Forelimb muscle (tissue), 1 donor: ENCODE measurements around the gene NSUN2. TPM values are rescaled to one million over a fixed set of nuclear protein-coding genes. Genes with fewer than 3 reads are reported as not detected.
"Not testable (repeated sequence)": the region's sequence is repeated elsewhere in the genome, so short reads cannot be mapped to it uniquely, and the experiment has no call there.

ENCODE experiments used
- DNase-seq: peaks from one replicate; pipeline ENCODE4 v3.0.0-alpha.2; 2013; ENCODE audit warnings: low read depth
- polyA plus RNA-seq: library from polyadenylated mRNA; unstranded; fragments of 120-200 nt; gene quantifications from one replicate; pipeline ENCODE4 v1.2.1, GENCODE V29; 2013; ENCODE audit not compliant: insufficient read length

Gene NSUN2
- polyA plus RNA-seq = 37.9 TPM

GRCh38 chr5:6632888-6633468 lies at the start of gene NSUN2, which contains the start of gene SRD5A1:
TSS of gene NSUN2 (minus strand) at chr5:6633044. CDS start at chr5:6632979, 65 bp downstream.
TSS of gene SRD5A1 (plus strand) at chr5:6633440. CDS start at chr5:6633577, 137 bp downstream.
- DNase-seq = peak; percentile 72

DNA sequence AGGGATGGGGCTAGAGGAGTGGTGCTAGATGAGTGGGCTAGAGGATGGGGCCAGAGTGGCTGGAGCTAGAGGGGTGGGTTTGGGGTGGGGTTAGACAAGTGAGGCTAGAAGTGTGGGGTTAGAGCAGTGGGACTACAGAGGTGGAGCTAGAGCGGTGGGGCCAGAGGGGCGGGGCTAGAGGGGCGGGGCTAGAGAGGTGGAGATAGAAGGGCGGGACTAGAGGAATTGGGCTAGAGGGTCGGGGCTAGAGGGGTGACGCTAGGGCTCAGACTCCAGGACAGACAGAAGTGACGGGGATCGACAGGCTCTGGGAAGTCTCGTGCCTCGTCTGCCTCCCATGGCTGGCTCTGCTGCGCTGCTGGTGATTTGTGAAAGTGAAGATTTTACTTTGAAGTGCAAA lies 49.4 kb upstream of the NSUN2 start:
- no peak for DNase-seq

DNA sequence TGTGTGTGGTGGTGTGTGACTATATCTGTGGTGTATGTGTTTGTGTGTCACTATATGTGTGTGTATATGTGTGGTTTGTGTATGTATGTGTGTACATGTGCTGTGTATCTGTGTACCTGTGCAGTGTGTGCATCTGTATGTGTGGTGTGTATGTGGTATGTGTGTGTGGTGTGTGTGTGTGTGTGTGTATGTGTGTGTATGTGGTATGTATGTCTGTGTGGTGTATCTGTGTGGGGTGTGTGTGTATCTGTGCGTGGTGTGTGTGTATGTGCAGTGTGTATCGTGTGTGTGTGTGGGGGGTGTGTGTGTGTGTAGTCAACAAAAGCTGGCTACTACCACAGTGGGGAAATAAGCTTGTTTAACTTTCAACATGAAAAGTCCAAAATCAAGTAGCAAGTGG lies 48.8 kb upstream of the NSUN2 start:
- no peak for DNase-seq

DNA sequence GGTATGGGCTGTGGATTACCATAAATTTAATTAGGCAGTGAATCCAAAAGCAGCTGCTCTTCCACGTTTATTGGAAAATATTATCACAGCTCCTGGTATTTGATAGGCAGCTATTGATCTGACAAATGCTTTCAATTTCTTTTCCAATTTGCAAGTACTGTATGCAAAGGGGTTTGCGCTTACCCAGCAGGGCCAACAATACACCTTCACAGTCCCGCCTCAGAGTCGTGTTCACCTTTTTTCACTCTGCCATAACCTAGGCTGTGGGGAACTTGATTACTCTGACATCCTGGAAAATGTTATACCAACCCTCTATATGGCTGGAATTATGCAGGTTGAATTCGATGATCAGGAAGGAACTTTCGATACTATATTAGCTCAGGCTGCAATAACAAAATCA lies 48.1 kb upstream of the NSUN2 start:
- no peak for DNase-seq

DNA sequence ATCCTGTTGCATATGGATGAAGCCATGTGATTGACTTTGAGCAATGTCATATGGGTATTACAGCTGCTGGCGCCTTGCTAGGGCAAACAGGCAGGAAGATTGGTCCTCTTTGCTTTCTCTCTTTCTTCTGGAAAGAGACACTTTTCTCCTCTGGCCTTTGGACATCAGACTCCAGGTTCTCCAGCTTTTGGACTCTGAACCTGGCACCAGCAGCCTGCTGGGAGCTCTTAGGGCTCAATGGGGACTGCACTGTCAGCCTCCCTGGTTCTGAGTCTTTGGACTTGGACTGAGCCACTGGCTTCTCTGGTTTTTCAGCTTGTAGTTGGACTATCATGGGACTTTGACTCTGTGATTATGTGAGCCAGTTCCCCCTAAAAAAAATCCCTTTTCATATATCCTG lies 45.5 kb upstream of the NSUN2 start:
- DNase-seq = no peak

DNA sequence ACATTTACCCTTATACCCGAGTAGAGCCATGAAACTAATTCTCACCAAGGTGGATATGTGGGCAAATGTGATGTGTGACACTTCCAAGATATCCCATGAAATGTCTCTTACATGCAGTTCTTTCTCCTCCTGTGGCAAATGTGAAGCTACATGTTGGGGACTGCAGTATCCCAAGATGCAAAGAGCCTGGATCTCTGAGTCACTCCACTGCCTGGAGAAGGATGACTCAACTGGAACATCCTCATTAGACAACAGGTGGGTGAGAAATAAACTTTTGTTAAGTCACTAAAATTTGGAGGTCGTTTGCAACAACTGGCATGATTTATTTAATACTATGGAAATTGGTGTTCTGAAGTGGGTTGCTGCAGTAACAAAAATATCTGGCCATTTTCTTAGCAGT lies 43.9 kb upstream of the NSUN2 start:
- DNase-seq = no peak

GRCh38 chr5:6675784-6676491 lies 43.1 kb upstream of the NSUN2 start:
- no peak for DNase-seq

- DNase-seq = no peak
Observed at GRCh38 chr5:6674886-6675285, 42.0 kb upstream of the NSUN2 start.

DNA sequence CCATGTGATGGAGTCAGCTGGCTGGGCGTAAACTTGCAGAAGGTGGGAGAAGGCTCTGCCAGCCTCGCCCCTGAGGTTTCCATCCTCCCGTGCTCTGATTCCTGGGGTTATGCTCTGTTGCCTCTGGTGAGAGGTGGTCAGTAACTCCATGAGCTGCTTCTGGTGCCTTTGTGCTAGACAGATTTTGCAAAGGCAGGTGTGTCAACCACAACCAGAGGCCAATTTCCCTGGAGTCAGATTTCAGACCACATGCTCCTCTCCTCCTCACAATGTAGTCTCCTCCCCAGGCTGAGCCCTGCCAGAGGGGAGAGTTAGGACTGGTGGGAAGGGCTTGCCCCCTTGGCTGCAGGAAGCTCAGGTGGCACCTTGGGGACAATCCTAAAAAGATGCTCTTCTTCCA lies 41.6 kb upstream of the NSUN2 start:
- no peak for DNase-seq

DNA sequence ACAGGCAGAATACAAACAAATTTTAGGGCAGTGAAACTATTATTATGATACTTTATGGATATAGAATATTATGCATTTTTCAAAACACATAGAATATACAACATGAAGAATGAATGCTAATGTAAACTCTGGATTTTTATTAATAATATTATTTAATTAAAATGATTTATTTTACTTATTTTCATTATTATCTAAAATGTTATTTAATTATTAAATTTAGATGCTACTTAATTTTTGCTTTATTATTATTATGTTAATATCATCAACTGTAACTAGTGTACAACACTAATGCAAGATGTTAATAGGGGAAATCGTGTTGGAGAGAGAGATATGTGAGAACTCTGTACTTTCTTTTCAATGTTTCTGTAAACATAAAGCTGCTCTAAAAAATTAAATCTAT lies 41.1 kb upstream of the NSUN2 start:
- DNase-seq = no peak

DNA sequence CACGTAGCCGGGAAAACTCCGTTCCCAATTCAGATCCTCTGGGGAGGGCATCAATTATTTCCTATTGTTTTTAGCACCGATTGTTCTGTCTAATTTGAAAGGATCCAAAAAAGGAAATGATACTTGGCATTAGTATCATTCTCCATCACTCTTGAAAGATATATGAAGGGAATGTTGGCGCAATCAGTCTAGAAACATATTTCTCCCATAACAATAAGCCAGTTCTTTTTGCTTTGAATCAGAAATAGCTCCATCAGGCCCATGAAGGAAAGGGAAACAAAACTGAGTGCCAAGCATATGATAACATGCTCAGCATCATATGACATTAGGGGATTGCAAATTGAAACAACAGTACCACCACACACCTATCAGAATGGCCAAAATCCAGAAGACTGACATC lies 40.2 kb upstream of the NSUN2 start:
- DNase-seq = no peak

DNA sequence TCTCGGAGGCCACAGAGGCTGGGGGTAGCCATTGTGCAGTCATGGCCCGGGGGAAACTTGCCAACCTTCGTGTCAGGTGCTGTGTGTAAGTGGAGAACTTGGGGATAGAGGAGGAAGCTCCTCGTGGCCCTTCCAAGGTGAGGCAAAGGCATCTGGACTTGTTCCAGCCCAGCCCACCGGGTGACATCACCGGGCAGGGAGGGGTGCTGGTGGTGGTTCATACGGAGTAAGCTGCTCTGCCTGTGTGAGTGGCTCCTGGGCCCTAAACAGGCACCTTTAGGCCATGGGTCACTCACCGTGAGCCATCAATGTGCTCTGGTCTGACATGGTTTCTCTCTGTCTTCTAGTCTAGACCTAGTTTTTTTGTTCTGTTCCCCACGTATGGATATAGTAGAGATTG lies 35.9 kb upstream of the NSUN2 start:
- DNase-seq = not testable (repeated sequence)

DNA sequence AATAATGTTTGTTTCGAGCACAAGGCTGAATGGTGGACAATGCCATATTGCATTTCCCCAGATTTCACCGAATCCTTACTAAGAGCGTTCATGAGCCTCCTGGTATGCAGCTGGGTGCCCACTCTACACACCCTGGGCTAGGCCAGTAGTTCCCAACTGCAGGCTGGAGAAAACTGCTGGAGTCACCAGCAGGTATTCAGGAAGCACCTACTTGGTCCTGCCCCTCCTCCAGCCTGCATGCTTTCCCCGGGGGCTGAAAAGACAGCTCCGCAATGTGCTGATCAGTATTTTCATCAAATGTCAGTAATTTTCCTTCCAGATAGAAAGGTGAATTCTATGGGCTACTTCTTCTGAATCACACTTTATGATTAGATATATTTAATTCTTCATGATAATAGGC lies 34.8 kb upstream of the NSUN2 start:
- no peak for DNase-seq

- DNase-seq = no peak
Observed at GRCh38 chr5:6666762-6667161, 33.9 kb upstream of the NSUN2 start.

- no peak for DNase-seq
Observed at GRCh38 chr5:6660688-6661087, 27.8 kb upstream of the NSUN2 start.

DNA sequence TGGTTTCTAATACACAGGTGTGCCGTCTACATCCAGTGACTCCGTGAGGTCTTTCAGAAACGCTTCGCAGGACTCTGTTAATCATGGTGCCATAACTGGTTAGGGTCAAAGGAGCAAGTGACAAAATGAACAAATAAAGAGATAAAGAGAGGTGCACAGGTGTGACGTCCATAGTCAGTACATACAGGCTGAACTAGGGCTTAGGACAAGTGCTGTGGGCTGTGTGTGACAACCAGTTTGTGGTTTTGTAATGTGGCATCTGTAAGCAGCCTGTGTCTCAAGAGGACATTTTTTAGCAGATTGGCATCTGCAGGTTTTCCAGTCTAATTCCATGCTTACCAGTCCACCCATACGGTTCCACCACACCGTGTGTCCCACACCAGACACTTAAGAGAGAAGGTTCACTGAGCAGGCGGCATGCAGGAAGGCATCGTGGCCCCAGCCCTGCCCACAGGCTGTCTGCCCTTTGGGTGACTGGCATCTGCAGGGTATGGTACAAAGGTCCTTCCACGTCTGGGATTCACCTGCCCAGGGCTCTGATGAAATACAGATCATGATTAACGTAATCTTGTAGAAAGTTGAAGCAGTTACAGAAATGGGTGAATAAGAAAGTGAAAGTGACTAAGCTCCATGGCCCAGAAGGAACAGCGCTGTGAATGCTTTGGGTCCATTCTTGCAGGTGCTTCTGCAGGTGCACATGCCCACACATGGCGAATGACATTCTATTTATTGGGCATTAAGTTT lies 27.3 kb upstream of the NSUN2 start:
- DNase-seq = no peak

DNA sequence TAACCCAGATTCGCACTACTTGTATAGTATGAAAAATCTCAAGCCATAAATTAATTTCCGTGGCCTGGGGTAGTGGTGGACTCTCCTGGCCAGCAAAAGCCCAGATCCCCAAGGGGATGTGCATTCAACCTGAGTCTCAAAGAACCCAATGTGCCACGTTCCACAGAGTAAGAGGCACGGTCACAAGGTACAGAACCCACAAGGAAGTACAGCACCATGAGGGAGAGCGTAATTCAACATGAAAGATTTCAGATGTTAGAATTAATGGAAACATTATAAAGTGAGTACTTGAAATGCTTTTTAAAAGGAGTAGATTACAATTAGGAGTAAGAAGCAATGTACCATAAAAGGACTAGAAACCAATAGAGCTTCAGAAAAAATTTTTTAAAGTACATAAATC lies 23.8 kb upstream of the NSUN2 start:
- DNase-seq = no peak

GRCh38 chr5:6655432-6655831 lies 22.6 kb upstream of the NSUN2 start:
- no peak for DNase-seq

GRCh38 chr5:6652025-6652424 lies 19.2 kb upstream of the NSUN2 start:
- DNase-seq = no peak

- no peak for DNase-seq
Observed at GRCh38 chr5:6649681-6650080, 16.8 kb upstream of the NSUN2 start.

- DNase-seq = no peak
Observed at GRCh38 chr5:6649186-6649585, 16.3 kb upstream of the NSUN2 start.

GRCh38 chr5:6645571-6646362 lies 12.9 kb upstream of the NSUN2 start:
- DNase-seq = not testable (repeated sequence)
